Endothelial cell of umbilical vein (primary cell): ENCODE results near the gene QRFP.

Experiments used
- CTCF ChIP-seq, 2 donors: IDR thresholded peaks; 1 replicate in 1 of 2; 2 replicates in 1 of 2; pipeline ENCODE4 v1.5.1; 2011; ENCODE audit warnings: low read length in 2 of 2, mild to moderate bottlenecking in 2 of 2, moderate library complexity in 2 of 2, control low read depth in 1 of 2, inconsistent platforms in 1 of 2, low read depth in 1 of 2; ENCODE audit not compliant: insufficient read depth in 1 of 2; ENCODE audit errors: extremely low read depth in 1 of 2
- EZH2 ChIP-seq: IDR thresholded peaks from 2 replicates; pipeline ENCODE4 v1.6.1; 2012; ENCODE audit warnings: borderline replicate concordance, low read depth, mild to moderate bottlenecking, moderate library complexity, low read length, inconsistent platforms; ENCODE audit not compliant: severe bottlenecking
- GATA2 ChIP-seq: IDR thresholded peaks from 2 replicates; pipeline ENCODE4 v1.7.0; 2011; ENCODE audit warnings: low read depth, mild to moderate bottlenecking, moderate library complexity, mixed read lengths, low read length; ENCODE audit not compliant: insufficient read length, insufficient read depth
- JUN ChIP-seq: IDR thresholded peaks from 2 replicates; pipeline ENCODE4 v1.6.1; 2011; ENCODE audit warnings: borderline replicate concordance, low read depth; ENCODE audit not compliant: insufficient read length, insufficient read depth
- MAX ChIP-seq: IDR thresholded peaks from 2 replicates; pipeline ENCODE4 v1.6.1; 2011; ENCODE audit not compliant: insufficient read depth, insufficient read length
- MYC ChIP-seq: IDR thresholded peaks from one replicate; pipeline ENCODE4 v1.6.1; 2011; ENCODE audit warnings: mild to moderate bottlenecking, low read depth, low read length
- POLR2A ChIP-seq: IDR thresholded peaks from 2 replicates; pipeline ENCODE4 v1.6.1; 2012; ENCODE audit warnings: low read depth, mild to moderate bottlenecking, control low read depth, low read length
- POLR2AphosphoS5 ChIP-seq: IDR thresholded peaks from 2 replicates; pipeline ENCODE4 v1.6.1; 2012; ENCODE audit warnings: low read depth, mild to moderate bottlenecking, control low read depth, low read length, moderate library complexity; ENCODE audit not compliant: insufficient read depth

GRCh38 chr9:130930132-130930803, 33.7 kb upstream of the QRFP start:
- TF ChIP-seq MAX (no peak), CTCF (IDR thresholded peaks at IDR 0.05; ENCODE audit: extremely low read depth in 1 of 2, insufficient read depth in 1 of 2, low read depth in 1 of 2, low read length in 2 of 2) (no peak), EZH2 (no peak), MYC (no peak), POLR2AphosphoS5 (no peak), POLR2A (no peak), JUN (no peak), GATA2 (no peak)
